T-helper 22 cell (primary cell): Measurements from ENCODE around the gene CHST14.

ENCODE experiments used
- DNase-seq: peaks from one replicate; pipeline ENCODE4 v3.0.0-alpha.2; 2020; ENCODE audit warnings: low read depth

Gene CHST14

GRCh38 chr15:40493089-40493840 lies 22.5 kb downstream of the CHST14 start:
- peak; percentile 55 for DNase-seq

GRCh38 chr15:40495516-40495915 lies 24.7 kb downstream of the CHST14 start:
- no peak for DNase-seq

GRCh38 chr15:40498418-40498817 lies 27.6 kb downstream of the CHST14 start:
- no peak for DNase-seq

- DNase-seq: no peak
Observed at GRCh38 chr15:40498891-40499290, 28.1 kb downstream of the CHST14 start.

GRCh38 chr15:40499931-40500330 lies 29.1 kb downstream of the CHST14 start:
- DNase-seq: no peak

- DNase-seq: no peak
Observed at GRCh38 chr15:40500568-40501330, 30.0 kb downstream of the CHST14 start.

GRCh38 chr15:40501487-40501886 lies 30.7 kb downstream of the CHST14 start:
- no peak for DNase-seq

- DNase-seq: peak; percentile 24
Observed at GRCh38 chr15:40506964-40507571, 36.3 kb downstream of the CHST14 start.

GRCh38 chr15:40508216-40508615 lies 37.4 kb downstream of the CHST14 start:
- no peak for DNase-seq

GRCh38 chr15:40510201-40510600 lies 39.4 kb downstream of the CHST14 start:
- no peak for DNase-seq

- no peak for DNase-seq
Observed at GRCh38 chr15:40511093-40511471, 40.3 kb downstream of the CHST14 start.

GRCh38 chr15:40511472-40512133 lies 40.8 kb downstream of the CHST14 start:
- DNase-seq: no peak

GRCh38 chr15:40512440-40512839 lies 41.7 kb downstream of the CHST14 start:
- no peak for DNase-seq

- DNase-seq: no peak
Observed at GRCh38 chr15:40513609-40514008, 42.8 kb downstream of the CHST14 start.

- DNase-seq: no peak
Observed at GRCh38 chr15:40516322-40516721, 45.5 kb downstream of the CHST14 start.
